NCI-H2107 (cell line): ENCODE measurements around the gene ADRA2A.

Source experiments
- DNase-seq: peaks from one replicate; lab custom pipeline; 2025; lab: John Stamatoyannopoulos, UW

The ADRA2A gene

GRCh38 chr10:111083222-111084095 lies 6.6 kb downstream of the ADRA2A start:
- no peak for DNase-seq

DNA sequence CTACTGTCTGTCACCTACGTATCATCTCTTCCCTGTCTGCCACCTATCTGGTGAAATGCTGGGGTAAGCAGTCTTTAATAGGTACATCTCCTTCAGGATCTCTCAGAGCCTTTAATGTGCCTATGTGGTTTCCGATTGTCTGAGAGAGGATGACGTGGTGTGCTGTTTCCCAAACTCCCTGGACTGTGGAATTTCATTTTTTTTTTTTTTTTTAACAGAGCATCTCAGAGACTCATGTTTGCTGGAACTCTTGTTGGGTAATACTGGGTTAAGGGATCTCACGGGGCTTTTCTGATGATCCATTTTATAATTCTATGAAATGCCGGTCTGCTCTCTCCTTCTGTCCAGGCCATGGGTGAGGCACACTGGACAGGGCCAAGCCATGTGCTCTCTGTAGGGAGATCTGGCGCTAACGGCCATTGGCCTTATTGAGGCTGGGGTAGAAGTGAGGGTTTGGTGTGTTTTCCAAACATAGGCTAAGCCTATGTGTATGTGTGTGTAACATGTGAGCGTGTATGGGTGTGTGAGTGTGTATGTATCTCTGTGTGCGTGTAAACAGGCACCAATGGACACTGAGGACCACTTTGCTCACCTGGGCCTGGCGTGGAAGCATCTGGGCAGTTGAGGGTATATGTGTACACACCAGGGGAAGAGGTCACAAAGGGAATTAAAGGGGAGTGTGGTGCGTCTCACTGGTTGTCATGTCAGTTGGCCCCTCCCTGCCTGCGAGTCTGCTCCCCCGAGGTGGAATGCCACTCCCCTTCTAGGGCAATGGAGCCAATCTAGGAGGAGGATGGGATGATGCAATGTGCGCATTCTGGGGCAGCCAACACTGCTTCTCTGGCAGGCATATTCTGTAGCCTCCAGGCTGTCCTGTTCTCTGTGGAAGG lies 7.8 kb downstream of the ADRA2A start:
- DNase-seq = no peak

DNA sequence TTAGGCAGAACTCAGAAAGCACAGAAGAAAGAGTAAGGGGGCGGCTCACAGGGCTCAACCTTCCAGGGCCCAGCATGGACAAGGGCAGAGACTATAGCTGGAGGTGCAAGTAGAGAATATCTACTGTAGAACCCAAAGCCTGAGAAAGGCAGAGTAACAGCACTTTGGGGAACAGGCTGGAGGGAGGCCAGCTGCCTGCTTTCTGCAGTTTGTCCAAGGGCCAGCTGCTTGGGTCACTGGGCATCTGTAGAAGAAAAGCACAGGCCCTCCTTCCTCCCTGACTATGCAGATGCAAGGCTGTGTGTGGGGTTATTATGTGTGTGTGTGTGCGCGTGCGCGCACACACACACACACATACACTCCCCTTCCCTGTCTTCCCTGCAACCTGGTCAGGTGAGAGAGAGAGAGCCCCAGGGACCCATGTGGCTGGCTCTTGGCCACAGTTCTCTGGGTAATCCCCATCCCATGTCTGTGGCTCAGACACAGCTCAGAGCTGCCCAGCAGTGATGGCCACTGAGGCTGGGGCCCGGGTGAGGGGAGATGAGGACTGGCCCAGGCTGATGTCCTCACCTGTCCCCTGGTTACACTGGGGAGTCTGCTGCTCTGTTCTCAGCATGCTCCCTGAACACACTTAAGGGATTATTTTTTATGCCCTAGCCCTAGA lies 9.0 kb downstream of the ADRA2A start:
- DNase-seq = no peak

GRCh38 chr10:111086574-111086973 lies 9.7 kb downstream of the ADRA2A start:
- DNase-seq = no peak

GRCh38 chr10:111087331-111087756 lies 10.5 kb downstream of the ADRA2A start:
- DNase-seq = no peak

DNA sequence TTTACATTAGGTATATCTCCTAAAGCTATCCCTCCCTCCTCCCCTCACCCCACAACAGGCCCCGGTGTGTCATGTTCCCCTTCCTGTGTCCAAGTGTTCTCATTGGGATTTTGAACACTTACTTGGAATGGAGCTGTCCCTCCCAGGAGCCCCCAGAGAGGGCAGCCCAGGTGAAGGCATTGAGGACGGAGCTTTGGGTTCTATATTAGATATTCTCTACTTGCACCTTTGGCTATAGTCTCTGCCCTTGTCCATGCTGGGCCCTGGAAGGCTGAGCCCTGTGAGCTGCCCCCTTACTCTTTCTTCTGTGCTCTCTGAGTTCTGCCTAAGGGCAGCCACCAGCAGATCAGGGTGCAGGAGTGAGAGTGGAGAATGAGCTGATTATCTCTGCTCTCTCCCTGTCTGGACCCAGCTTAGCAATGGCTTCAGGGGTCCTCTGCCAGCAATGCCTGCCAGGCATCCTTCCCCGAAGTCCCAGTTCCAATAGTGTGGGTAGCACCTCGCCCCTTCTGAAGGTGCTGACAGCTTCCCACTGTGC lies 11.2 kb downstream of the ADRA2A start:
- no peak for DNase-seq

DNA sequence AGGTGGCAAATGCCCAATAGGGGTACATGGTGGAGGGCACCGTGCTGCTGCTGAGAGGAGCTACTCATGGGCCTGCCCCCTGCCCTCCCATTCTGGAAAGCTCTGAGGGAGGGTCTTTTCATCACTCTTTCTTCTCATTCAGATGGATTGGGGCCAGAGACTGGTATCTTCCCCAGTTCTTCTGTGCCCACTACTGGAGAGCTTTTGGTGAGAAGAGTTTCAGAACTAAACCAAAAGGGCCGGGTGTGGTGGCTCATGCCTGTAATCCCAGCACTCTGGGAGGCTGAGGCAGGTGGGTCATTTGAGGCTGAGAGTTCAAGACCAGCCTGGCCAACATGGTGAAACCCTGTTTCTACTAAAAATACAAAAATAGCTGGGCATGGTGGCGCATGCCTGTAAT lies 12.5 kb downstream of the ADRA2A start:
- DNase-seq = no peak

DNA sequence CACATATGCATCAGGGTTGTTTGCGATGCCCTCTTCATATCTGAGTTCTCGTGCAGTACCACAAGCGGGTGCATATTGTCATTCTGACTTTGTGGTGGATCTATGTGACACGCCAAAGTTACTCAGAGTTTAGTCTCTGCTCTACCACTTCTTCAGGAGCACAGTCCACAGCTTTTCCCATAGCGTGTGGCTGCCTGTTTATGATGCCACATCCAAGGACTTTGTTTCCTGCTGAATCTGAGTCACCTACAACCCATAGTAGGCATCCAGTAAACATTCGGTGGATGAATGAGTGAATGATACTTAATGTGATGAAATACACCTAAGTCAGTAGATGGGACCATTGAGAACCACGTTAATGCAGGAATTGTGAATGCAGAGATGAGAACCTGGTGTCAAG lies 15.0 kb downstream of the ADRA2A start:
- DNase-seq = no peak

GRCh38 chr10:111093741-111094380 lies 17.0 kb downstream of the ADRA2A start:
- DNase-seq = no peak

- no peak for DNase-seq
Measured at GRCh38 chr10:111098679-111099437, 22.0 kb downstream of the ADRA2A start.

DNA sequence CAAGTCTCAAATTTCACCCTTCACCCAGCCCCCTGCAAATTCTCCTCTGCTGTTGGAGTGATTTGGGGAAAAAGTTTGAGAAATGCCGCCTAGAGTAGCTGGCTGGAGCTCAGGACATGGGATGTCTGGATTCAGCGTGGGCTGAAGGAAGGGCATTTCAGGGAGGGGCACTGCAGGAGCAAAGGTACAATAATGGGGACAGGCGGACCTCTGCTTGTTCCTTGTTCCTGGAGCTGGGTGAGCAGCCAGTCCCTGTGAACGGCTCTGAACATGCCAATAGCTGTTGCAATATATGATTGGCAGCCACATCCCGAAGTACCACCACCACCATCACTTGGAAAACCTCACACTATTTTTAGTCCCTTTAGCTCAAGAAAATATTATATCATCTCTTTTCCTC lies 23.4 kb downstream of the ADRA2A start:
- DNase-seq = no peak

DNA sequence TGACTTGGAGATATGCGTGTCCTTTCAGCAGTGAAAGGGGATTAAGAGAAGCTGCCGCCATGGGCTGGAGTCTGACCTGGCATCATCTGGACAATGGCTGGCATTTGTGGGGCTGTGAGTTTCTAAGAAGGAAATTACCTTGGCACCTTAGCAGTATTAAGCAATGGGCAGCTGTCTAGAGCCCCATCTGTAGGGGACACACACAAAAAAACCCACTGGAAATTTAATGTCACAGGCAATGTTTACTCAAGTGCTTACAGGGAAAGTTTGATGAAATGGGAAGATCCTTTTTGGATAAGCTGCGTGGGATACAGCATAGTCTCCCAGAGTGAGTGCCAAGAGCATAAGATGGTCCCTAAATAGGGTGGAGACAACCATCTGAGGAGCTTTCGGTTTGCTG lies 25.0 kb downstream of the ADRA2A start:
- no peak for DNase-seq

GRCh38 chr10:111102359-111102837 lies 25.6 kb downstream of the ADRA2A start:
- no peak for DNase-seq

DNA sequence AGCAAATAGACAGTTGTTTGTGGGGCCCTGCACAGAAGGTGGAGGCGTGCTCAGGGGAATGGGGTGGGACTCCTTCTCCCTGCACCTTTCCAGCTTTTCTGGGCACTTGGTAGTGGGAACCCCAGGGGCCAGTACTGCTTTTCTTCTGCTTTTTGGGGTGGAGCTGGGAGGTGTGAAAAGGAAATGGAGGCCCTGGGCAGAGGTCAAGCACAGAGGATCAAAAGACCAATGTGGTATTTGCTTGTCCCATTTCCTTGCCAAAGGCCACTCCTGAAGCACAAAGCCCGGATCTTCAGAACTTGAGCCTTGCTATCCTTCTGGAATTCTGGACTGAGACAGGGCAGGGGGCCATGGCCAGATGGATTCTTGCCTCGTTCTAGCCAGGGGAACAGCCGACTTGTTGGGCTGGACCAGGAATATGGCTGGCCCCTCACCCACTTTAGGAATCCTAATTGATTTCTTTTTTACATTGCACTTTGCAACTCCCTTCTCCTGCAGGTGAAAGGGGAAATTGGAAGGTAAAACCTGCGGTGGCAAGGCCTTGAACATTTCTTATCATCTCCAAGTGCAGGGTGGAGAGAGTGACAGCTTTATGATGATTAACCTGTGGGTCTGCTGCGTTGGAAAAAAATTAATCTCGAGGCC lies 26.5 kb downstream of the ADRA2A start:
- DNase-seq = no peak

GRCh38 chr10:111104811-111105210 lies 28.0 kb downstream of the ADRA2A start:
- DNase-seq = no peak

GRCh38 chr10:111106081-111106480 lies 29.3 kb downstream of the ADRA2A start:
- no peak for DNase-seq

- no peak for DNase-seq
Measured at GRCh38 chr10:111107023-111107422, 30.2 kb downstream of the ADRA2A start.

DNA sequence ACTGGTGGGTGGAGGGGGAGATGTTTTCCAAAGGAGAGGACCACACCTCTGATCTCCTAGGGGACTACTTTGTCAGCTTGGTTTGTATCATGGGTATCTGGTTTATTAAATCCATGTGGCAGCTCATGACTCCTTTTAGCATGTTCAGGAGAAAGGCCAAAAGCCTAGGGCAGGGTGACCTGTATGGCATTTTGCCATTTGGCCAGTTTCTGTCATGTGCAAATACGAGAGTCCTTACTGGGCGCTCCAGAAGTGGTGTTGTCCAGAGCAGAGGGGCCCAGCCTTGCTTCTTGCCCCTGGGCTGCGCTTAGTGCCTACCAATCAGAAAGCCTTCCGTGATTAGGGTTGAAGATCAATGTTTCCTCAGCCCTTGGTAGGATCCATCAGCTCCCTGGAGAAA lies 31.0 kb downstream of the ADRA2A start:
- DNase-seq = no peak

DNA sequence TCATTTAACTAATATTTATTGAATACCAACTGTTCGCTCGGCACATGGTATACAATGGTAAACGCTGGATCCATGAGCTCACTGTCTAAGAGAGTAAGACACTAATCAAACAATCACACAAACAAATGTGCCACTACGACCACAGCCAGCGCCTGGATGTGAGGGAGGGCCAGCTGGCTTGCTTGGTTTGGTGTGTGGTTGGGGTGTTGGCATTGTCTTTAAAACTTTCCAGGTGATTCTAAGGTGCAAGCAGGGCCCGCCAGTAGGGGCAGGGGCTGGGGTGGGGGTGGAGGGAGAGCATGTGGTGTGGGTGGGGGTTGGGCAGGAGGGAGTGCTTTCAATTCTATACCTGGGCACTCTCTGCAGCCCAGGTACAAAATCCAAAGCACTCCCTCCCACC lies 31.6 kb downstream of the ADRA2A start:
- no peak for DNase-seq
